AML-193 (cell line): ENCODE measurements around the gene SLC24A3.
A peak's percentile ranks its signal among the peaks of the same experiment; 100 is the strongest.

ENCODE experiments used
- DNase-seq, 2 experiments: peaks; one replicate each; lab custom pipeline; 2025; lab: John Stamatoyannopoulos, UW

Gene SLC24A3

DNA sequence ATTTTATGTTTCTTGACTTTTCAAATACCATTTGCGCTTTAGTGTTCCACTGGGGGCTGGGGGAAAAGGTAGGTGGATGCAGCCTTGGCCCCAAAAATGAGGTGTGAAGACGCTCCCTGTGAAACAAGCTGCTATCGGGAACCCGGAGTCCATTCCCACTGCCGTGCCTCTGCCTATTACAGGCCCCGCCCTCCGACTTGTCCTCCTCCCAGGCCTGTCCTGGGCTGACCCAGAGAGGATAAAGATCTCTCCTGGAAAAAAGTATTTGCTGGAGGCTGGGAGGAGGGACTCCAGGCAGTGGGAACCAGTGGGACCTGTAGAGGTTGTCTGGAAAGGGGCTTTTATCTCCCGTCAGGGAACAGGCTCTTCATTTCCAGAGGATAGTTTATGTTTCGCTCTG, 215.0 kb downstream of the SLC24A3 start:
- DNase-seq = no peak

GRCh38 chr20:19427913-19428312, 215.5 kb downstream of the SLC24A3 start:
- no peak for DNase-seq

- DNase-seq = peak in 1 of 2 experiments; percentile 3
Measured at GRCh38 chr20:19428324-19428723, 215.9 kb downstream of the SLC24A3 start.

DNA sequence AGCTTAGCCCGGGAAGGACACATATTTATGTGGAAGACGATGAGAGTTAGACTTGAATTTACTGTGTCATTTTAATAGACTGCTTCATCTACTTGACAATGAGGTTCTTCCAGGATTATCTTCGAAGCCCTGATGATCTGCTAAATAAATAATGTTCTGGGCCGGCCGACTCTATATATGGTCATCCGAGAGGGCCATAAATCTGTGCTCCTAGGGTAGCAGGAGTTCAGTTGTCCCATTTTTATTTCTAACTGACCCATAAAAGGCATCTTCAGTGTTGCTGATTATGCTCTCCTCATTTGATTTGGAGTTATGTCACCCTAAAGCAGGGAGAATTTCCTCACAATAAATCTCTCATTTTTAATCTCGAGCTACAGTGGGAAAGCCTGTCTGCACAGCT, 217.1 kb downstream of the SLC24A3 start:
- DNase-seq = no peak

GRCh38 chr20:19430641-19431315, 218.3 kb downstream of the SLC24A3 start:
- no peak for DNase-seq

DNA sequence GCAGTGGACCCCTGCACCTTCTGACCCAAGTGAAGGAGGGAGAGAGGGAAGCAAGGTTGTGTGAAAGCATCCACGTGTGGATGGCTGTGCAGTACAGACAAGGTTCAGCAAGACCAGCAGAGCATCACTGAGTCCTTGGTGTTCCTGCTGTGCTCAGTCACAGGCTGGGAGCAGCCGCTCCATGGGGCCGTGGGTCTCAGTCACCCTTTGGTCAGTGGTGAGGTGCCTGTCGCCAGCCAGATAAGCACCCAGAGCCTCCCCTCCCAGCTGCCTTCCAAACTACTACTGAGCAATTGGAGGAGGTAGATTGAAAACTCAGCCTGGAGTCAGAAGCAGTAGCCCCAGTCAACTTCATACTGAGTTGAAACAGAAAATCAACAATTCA, 218.9 kb downstream of the SLC24A3 start:
- DNase-seq = no peak

- DNase-seq = no peak
Measured at GRCh38 chr20:19431906-19432305, 219.5 kb downstream of the SLC24A3 start.

DNA sequence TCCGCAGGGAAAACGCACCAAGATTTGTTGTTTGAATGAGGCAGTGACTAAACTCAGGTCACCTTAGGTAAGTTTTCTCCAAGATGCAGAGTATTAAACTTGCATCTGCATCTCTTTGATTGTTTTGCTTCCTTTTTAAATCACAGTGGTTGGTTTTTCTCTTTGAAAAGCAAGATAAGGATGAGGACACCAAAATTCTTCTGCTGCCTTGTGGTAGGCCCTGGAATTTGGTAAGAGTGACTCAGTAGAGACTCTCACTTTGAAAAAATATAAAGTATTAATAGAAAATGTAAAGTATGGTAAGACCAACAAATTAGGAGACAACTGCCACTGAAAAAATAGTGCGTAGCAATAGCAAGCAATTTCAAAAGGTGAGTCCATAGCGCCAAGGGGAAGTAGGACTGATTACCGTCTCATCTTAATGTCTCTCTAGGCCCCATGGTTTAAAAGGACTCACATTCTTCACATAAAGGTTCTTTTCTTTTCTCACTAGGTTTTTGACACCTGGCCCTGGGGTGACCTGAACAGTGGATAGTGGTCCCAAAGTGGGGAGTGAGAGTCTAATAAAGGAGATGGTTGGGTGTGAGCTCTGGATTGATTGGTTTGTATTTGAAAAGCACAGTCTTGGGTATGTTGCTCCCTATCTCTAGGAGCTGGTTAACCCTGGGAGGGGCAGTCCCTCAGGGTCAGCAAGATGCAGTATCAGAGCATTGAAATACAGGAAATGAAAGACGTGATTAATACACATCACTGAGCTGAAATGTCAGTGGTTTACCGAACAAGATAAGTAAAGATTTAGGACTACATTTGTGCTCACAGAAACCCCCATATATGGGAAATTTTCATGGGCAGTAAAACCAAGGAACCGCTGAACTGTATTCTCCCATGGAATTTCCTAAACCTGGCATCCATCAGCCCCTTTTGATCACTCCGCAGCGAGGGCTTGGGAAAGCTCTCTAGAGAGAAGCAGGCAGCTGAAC, 221.2 kb downstream of the SLC24A3 start:
- DNase-seq = no peak

- no peak for DNase-seq
Measured at GRCh38 chr20:19435316-19435715, 222.9 kb downstream of the SLC24A3 start.

- DNase-seq = no peak
Measured at GRCh38 chr20:19435821-19436220, 223.4 kb downstream of the SLC24A3 start.

DNA sequence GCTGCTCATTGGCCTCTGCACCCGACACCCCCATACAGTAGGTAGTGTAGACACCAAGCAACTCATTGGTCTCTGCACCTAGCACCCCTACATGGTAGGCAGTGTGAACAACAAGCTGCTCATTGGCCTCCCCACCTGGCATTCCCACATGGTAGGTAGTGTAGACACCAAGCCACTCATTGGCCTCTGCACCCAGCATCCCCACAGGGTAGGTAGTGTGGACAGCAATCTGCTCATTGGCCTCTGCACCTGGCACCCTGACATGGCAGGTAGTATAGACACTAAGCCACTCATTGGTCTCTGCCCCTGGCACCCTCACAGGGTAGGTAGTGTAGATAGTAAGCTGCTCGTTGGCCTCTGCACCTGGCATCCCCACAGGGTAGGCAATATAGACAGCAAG, 226.0 kb downstream of the SLC24A3 start:
- no peak for DNase-seq

GRCh38 chr20:19440660-19441527, 228.5 kb downstream of the SLC24A3 start:
- no peak for DNase-seq

GRCh38 chr20:19446246-19446645, 233.8 kb downstream of the SLC24A3 start:
- no peak for DNase-seq

- no peak for DNase-seq
Measured at GRCh38 chr20:19448632-19449031, 236.2 kb downstream of the SLC24A3 start.

- no peak for DNase-seq
Measured at GRCh38 chr20:19449051-19449450, 236.6 kb downstream of the SLC24A3 start.

GRCh38 chr20:19451231-19451922, 238.9 kb downstream of the SLC24A3 start:
- DNase-seq = no peak

DNA sequence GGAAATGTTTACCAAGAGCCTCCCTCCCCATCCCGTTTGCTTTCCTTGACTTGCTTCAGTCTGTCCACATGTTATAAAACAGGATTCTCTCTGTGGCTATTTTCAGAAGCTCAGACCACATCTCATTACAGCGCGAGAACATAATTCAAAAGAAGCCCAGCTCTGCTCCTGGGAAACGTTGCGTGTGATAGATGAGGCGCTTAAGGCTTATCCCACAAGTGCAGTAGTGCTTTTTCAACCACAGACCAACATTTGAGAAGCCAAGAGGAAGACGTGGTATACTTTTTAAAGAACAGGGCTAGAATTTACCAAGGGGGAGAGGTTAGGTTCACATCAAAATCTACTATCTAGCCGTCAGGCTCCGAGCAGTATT, 239.5 kb downstream of the SLC24A3 start:
- no peak for DNase-seq

GRCh38 chr20:19453410-19453809, 241.0 kb downstream of the SLC24A3 start:
- DNase-seq = no peak

DNA sequence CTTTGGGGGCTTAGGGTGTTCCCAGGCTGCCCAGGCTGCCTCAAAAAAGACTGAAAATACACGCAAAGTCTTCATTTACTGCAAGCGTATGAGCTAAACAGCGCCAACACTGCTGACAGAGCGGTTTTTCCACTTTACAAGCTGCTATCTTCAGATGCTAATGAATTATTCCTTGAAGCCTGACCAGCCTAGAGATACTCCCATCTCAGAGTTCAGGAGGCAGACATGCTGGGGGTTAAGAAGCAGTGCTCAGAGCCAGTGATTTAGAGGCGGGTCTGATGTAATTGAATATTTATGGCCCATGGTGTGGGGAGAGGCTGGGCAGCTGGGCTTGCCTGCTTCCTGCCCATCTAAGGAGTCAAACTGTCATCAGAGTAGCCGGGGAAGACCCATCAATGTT, 241.4 kb downstream of the SLC24A3 start:
- DNase-seq = no peak

GRCh38 chr20:19456595-19457395, 244.4 kb downstream of the SLC24A3 start:
- no peak for DNase-seq

DNA sequence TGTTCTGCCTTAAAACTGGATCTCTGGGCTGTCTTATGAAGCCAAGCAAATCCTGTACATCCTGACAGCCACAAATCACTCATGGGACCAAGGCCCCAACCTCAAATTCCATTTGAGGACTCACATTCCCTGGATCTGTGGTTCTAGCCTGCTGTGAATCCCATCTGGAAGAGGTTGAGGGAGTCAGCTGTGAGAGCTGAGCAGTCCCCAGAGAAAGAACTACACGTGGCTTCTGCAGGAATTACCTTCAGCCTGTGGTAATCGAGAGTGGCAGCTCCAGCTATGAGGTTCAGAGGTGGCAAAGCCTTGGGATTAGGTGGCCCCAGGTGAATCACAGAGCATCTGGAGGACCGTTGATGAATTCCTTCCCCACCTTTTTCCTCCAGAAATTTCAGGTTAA, 245.2 kb downstream of the SLC24A3 start:
- DNase-seq = no peak
